Endothelial cell of coronary artery (primary cell): ENCODE results near the gene FGF10. TPM values are rescaled to one million over a fixed set of nuclear protein-coding genes. Genes with fewer than 3 reads are reported as not detected.

Experiments used
- total RNA-seq: library from RNA; depleted of rRNA; stranded (reverse); fragments of >200 nt; gene quantifications from 2 replicates; pipeline ENCODE4 v1.2.3, GENCODE V29; 2014

Gene FGF10
- total RNA-seq = not detected in 2 replicates

GRCh38 chr5:44389090-44389822, at the start of gene FGF10:
FGF10 (minus strand) TSS chr5:44389420; CDS start chr5:44388682, 738 bp downstream.

